ENCODE results near the gene MED26.

MED26 gene

GRCh38 chr19:16637535-16637934 is 9.5 kb upstream of the MED26 start:
- Histone ChIP-seq H3K9me3 (replicated peaks in 1 of 11) (peaks cover 0 to 10% (median 5%) of the 10 kb centered on the region in 11 experiments; a peak in 11 of 22 replicates), H3K27me3 (no peaks in the 10 kb centered on the region), H3K4me3 (no peak overlapping the region), H4K20me1 (peaks cover 54 to 94% (median 88%) of the 10 kb centered on the region in 11 experiments; a peak in 21 of 22 replicates), H3K4me2 (peak overlapping the region in 8 of 11 experiments; percentile 46 to 73 (median 60); a peak in 16 of 22 replicates), H3K27ac (peak overlapping the region in 6 of 11 experiments; percentile 22 to 52 (median 40); a peak in 7 of 22 replicates), H3K9ac (peak overlapping the region in 9 of 11 experiments; percentile 11 to 46 (median 34); a peak in 9 of 22 replicates), H3K4me1 (peaks cover 0 to 26% (median 22%) of the 10 kb centered on the region in 10 experiments; a peak in 16 of 20 replicates), H3K36me3 (peaks cover 95 to 100% (median 99%) of the 10 kb centered on the region in 11 experiments)
- 0 out of 22 replicates have a peak, but pooled peaks of 1 of the 11 experiments have one; percentile 28 for TF ChIP-seq Cebpa-rat (IDR thresholded peaks at IDR 0.05)

- Histone ChIP-seq H3K4me1 (peaks cover 15 to 19% (median 17%) of the 10 kb centered on the region in 10 experiments), H4K20me1 (peaks cover 25 to 79% (median 40%) of the 10 kb centered on the region in 11 experiments; a peak in 21 of 22 replicates), H3K9me3 (replicated peaks in 1 of 11) (peaks cover 8 to 24% (median 18%) of the 10 kb centered on the region in 11 experiments; a peak in 17 of 22 replicates), H3K4me3 (no peak overlapping the region), H3K27me3 (no peaks in the 10 kb centered on the region), H3K9ac (no peak overlapping the region), H3K4me2 (no peak overlapping the region), H3K27ac (no peak overlapping the region), H3K36me3 (peaks cover 63 to 67% (median 66%) of the 10 kb centered on the region in 11 experiments)
- TF ChIP-seq Cebpa-rat (IDR thresholded peaks at IDR 0.05), result no peak
Observed at GRCh38 chr19:16631465-16631864, 3.5 kb upstream of the MED26 start.

DNA sequence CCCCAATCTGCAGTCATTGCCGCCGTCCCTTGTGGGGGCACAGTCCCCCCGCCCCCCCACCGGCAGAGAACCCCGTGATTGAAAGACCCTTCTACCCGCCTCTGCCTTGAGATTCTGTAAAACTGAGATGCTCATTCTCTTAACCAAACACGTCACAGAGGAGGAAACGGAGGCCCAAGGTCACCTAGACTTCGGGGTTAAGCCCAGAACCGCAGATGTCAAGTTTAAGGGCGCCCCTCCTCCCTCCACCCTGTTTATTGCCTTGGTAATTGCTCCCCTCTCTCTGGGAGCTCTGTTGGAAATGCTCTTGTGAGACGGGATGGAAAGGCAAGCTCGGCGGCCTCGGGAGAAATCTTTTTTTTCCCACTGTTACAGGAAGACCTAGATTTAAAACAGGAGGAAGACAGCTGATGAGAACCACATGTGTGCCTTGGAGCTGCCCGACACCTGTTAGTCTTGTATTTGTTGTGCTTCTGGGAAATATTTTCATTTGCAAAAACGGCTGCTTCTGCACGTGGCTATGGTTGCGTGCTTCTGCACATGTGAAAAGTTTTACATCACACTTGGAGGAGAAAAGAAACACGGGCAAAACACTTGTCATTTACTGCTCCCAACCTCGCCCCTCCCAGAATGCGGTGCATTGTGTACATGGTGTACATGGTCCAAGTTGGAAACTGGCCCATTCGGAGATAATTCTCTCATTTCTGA is 1.1 kb upstream of the MED26 start:
- peaks cover 8 to 24% (median 18%) of the 10 kb centered on the region in 11 experiments; a peak in 17 of 22 replicates for H3K9me3 ChIP-seq (replicated peaks in 1 of 11)
- peaks cover 53 to 67% (median 61%) of the 10 kb centered on the region in 11 experiments for H3K36me3 ChIP-seq
- peaks cover 37 to 79% (median 40%) of the 10 kb centered on the region in 11 experiments for H4K20me1 ChIP-seq
- H3K27me3 ChIP-seq, result no peaks in the 10 kb centered on the region
- TF ChIP-seq Cebpa-rat (IDR thresholded peaks at IDR 0.05), result no peak
- H3K9ac ChIP-seq, result peak overlapping the region; percentile 85 to 98 (median 97)
- H3K27ac ChIP-seq, result peak overlapping the region; percentile 72 to 96 (median 90); a peak in 21 of 22 replicates
- peak overlapping the region; percentile 82 to 97 (median 91) for H3K4me2 ChIP-seq
- peak overlapping the region; percentile 79 to 100 (median 98) for H3K4me3 ChIP-seq
- H3K4me1 ChIP-seq, result peaks cover 27 to 33% (median 29%) of the 10 kb centered on the region in 10 experiments

- H3K9me3 ChIP-seq (replicated peaks in 1 of 11), result peaks cover 8 to 21% (median 16%) of the 10 kb centered on the region in 11 experiments; a peak in 17 of 22 replicates
- H3K36me3 ChIP-seq, result peaks cover 53 to 67% (median 60%) of the 10 kb centered on the region in 11 experiments
- peaks cover 27 to 33% (median 29%) of the 10 kb centered on the region in 10 experiments for H3K4me1 ChIP-seq
- H4K20me1 ChIP-seq, result peaks cover 45 to 82% (median 49%) of the 10 kb centered on the region in 11 experiments
- H3K4me3 ChIP-seq, result peak overlapping the region; percentile 79 to 100 (median 98)
- no peak for TF ChIP-seq Cebpa-rat (IDR thresholded peaks at IDR 0.05)
- H3K9ac ChIP-seq, result peak overlapping the region; percentile 94 to 99 (median 97)
- H3K27me3 ChIP-seq, result no peaks in the 10 kb centered on the region
- peak overlapping the region; percentile 82 to 96 (median 89) for H3K27ac ChIP-seq
- H3K4me2 ChIP-seq, result peak overlapping the region; percentile 81 to 97 (median 93)
Observed at GRCh38 chr19:16627928-16628182, 149 bp downstream of the MED26 start.

GRCh38 chr19:16627193-16627927 is 644 bp downstream of the MED26 start:
- H4K20me1 ChIP-seq, result peaks cover 50 to 87% (median 54%) of the 10 kb centered on the region in 11 experiments
- peak overlapping the region; percentile 94 to 99 (median 97) for H3K9ac ChIP-seq
- peak overlapping the region; percentile 79 to 100 (median 98) for H3K4me3 ChIP-seq
- H3K27me3 ChIP-seq, result no peaks in the 10 kb centered on the region
- H3K4me2 ChIP-seq, result peak overlapping the region; percentile 81 to 97 (median 93)
- peak overlapping the region; percentile 82 to 96 (median 89) for H3K27ac ChIP-seq
- H3K9me3 ChIP-seq (replicated peaks in 1 of 11), result peaks cover 8 to 16% (median 12%) of the 10 kb centered on the region in 11 experiments; a peak in 17 of 22 replicates
- peaks cover 27 to 33% (median 29%) of the 10 kb centered on the region in 10 experiments for H3K4me1 ChIP-seq
- no peak for TF ChIP-seq Cebpa-rat (IDR thresholded peaks at IDR 0.05)
- H3K36me3 ChIP-seq, result peaks cover 50 to 67% (median 60%) of the 10 kb centered on the region in 11 experiments

- Histone ChIP-seq H3K27me3 (no peaks in the 10 kb centered on the region), H4K20me1 (peaks cover 55 to 90% (median 60%) of the 10 kb centered on the region in 11 experiments), H3K4me2 (peak overlapping the region; percentile 81 to 97 (median 93)), H3K36me3 (peaks cover 46 to 66% (median 56%) of the 10 kb centered on the region in 11 experiments), H3K4me1 (peaks cover 27 to 33% (median 29%) of the 10 kb centered on the region in 10 experiments), H3K4me3 (peak overlapping the region; percentile 79 to 100 (median 98)), H3K27ac (peak overlapping the region; percentile 82 to 96 (median 89)), H3K9ac (peak overlapping the region; percentile 94 to 99 (median 97)), H3K9me3 (replicated peaks in 1 of 11) (peaks cover 6 to 10% (median 8%) of the 10 kb centered on the region in 11 experiments; a peak in 17 of 22 replicates)
- TF ChIP-seq Cebpa-rat (IDR thresholded peaks at IDR 0.05), result no peak
Observed at GRCh38 chr19:16626796-16627192, 1.2 kb downstream of the MED26 start.

GRCh38 chr19:16625163-16625958 is 2.6 kb downstream of the MED26 start:
- peaks cover 29 to 37% (median 33%) of the 10 kb centered on the region in 10 experiments for H3K4me1 ChIP-seq
- H4K20me1 ChIP-seq, result peaks cover 70 to 90% (median 74%) of the 10 kb centered on the region in 11 experiments
- H3K36me3 ChIP-seq, result peaks cover 32 to 66% (median 46%) of the 10 kb centered on the region in 11 experiments
- TF ChIP-seq Cebpa-rat (IDR thresholded peaks at IDR 0.05), result no peak
- H3K27ac ChIP-seq, result no peak overlapping the region
- peak overlapping the region in 9 of 11 experiments; percentile 2 to 99 (median 97); a peak in 14 of 22 replicates for H3K9ac ChIP-seq
- no peak overlapping the region for H3K4me3 ChIP-seq
- no peaks in the 10 kb centered on the region for H3K27me3 ChIP-seq
- H3K4me2 ChIP-seq, result peak overlapping the region in 9 of 11 experiments; percentile 4 to 97 (median 92); a peak in 11 of 22 replicates
- no peaks in the 10 kb centered on the region for H3K9me3 ChIP-seq (replicated peaks in 1 of 11)

DNA sequence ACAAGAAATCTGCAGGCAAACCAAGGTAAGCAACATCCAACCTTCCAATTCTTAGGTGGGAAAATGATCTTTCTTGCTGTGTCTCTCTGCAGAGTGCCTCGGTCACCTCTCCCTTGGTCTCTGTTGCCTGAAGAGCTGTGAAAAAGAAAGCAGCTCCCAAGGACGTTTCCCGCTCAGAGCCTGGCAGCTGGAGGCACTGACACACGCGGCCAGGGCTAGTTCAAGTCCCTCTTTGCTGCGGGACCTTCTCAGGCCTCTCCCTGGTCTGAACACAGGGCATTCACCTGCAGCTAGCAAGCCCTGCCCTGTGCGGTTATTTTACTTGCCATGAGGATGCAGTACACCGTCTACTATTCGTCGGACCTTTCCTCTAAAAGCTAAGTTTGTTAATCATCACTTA is 3.8 kb downstream of the MED26 start:
- TF ChIP-seq Cebpa-rat (IDR thresholded peaks at IDR 0.05), result no peak
- peaks cover 29 to 37% (median 33%) of the 10 kb centered on the region in 10 experiments for H3K4me1 ChIP-seq
- peaks cover 26 to 63% (median 42%) of the 10 kb centered on the region in 11 experiments for H3K36me3 ChIP-seq
- H3K4me3 ChIP-seq, result no peak overlapping the region
- H3K9ac ChIP-seq, result peak overlapping the region in 4 of 11 experiments; percentile 7 to 42 (median 10); a peak in 2 of 22 replicates
- H3K4me2 ChIP-seq, result no peak overlapping the region
- H3K9me3 ChIP-seq (replicated peaks in 1 of 11), result no peaks in the 10 kb centered on the region
- no peak overlapping the region for H3K27ac ChIP-seq
- peaks cover 81 to 90% (median 85%) of the 10 kb centered on the region in 11 experiments for H4K20me1 ChIP-seq
- no peaks in the 10 kb centered on the region for H3K27me3 ChIP-seq
